ENCODE results near the gene RAB7B.

The RAB7B gene

DNA sequence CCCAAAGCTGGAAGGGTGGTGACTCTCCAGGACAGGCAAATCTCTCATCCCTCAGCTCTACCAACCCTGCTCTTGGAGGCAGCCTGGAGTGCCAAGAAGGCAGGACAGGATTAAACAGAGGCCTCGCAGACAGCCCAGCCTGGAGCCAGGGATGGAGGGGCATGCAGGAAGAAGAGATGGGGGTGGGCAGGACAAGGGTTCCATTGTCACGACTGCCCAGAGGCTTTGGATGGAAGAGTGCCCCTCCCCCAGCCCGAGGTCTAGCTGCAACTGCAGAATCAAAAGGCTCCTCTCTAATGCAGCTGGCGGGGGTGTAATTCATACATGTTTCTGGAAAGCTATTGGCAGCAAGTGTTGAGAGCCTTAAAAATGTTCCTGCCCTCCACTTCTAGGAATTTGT, 8.8 kb downstream of the RAB7B start:
- H3K9me3 ChIP-seq (ENCODE audit: control insufficient read depth, insufficient read depth, low read length): no peaks in the 10 kb centered on the region
- H3K27ac ChIP-seq (ENCODE audit: low read depth, low read length): no peak overlapping the region
- H3K27me3 ChIP-seq (ENCODE audit: control insufficient read depth, insufficient read depth, low read length): peaks cover 13% of the 10 kb centered on the region
- H3K9ac ChIP-seq (ENCODE audit: low read depth, low read length): no peak overlapping the region
- H3K4me1 ChIP-seq (ENCODE audit: control insufficient read depth, insufficient read depth, low read length): peaks cover 15% of the 10 kb centered on the region
- H3K36me3 ChIP-seq (ENCODE audit: control insufficient read depth, insufficient read depth, low read length): no peaks in the 10 kb centered on the region
- no peak overlapping the region for H3K4me3 ChIP-seq (ENCODE audit: low read depth, low read length)

DNA sequence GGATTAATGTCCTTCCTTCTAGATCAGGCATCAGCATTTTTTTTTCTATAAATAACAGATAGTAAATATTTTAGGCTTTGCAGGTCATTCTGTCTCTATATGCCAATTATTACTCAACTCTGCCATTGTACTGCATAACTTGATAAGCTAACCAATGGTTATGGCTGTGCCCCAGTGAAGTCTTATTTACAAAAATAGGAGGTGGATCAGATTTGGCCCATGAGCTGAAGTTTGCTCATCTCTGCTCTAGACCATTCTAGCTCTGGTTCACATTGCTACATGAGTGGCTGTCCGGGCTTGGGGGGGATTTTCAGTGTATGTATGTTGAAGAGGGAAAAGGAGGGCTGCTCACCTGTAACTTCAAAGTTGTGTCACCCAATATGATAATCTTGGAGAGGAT, 10.1 kb downstream of the RAB7B start:
- H3K4me3 ChIP-seq (ENCODE audit: low read depth, low read length): no peak overlapping the region
- H3K27me3 ChIP-seq (ENCODE audit: control insufficient read depth, insufficient read depth, low read length): peaks cover 13% of the 10 kb centered on the region
- H3K9me3 ChIP-seq (ENCODE audit: control insufficient read depth, insufficient read depth, low read length): no peaks in the 10 kb centered on the region
- H3K9ac ChIP-seq (ENCODE audit: low read depth, low read length): no peak overlapping the region
- no peaks in the 10 kb centered on the region for H3K36me3 ChIP-seq (ENCODE audit: control insufficient read depth, insufficient read depth, low read length)
- H3K4me1 ChIP-seq (ENCODE audit: control insufficient read depth, insufficient read depth, low read length): peaks cover 10% of the 10 kb centered on the region; the same call in 1 of the 2 replicates
- H3K27ac ChIP-seq (ENCODE audit: low read depth, low read length): no peak overlapping the region

GRCh38 chr1:205992218-205992882, 10.8 kb downstream of the RAB7B start:
- Histone ChIP-seq H3K4me1 (ENCODE audit: control insufficient read depth, insufficient read depth, low read length) (peaks cover 10% of the 10 kb centered on the region; the same call in 1 of the 2 replicates), H3K9ac (ENCODE audit: low read depth, low read length) (no peak overlapping the region), H3K27me3 (ENCODE audit: control insufficient read depth, insufficient read depth, low read length) (peaks cover 7% of the 10 kb centered on the region), H3K9me3 (ENCODE audit: control insufficient read depth, insufficient read depth, low read length) (no peaks in the 10 kb centered on the region), H3K27ac (ENCODE audit: low read depth, low read length) (no peak overlapping the region), H3K4me3 (ENCODE audit: low read depth, low read length) (no peak overlapping the region), H3K36me3 (ENCODE audit: control insufficient read depth, insufficient read depth, low read length) (no peaks in the 10 kb centered on the region)

DNA sequence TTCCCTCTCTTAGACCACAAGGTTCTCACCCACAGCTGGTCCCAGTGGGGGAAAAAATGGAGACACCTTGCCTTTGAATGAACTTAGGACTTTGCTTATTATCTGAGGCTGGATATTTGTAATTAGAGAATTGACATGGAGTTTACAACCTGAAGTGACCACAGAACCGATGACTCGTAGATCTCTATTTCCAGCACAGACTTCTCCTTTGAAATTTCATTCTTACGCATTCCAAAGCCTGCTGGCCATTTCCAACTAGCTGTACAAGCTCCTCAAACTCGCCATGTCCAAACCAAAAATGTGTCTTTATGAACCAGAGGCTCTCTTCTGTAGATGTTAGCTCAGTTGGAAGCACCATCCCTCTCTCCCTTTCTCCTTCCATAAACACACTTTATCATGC, 12.0 kb downstream of the RAB7B start:
- Histone ChIP-seq H3K4me3 (ENCODE audit: low read depth, low read length) (no peak overlapping the region), H3K27ac (ENCODE audit: low read depth, low read length) (no peak overlapping the region), H3K9me3 (ENCODE audit: control insufficient read depth, insufficient read depth, low read length) (no peaks in the 10 kb centered on the region), H3K4me1 (ENCODE audit: control insufficient read depth, insufficient read depth, low read length) (peaks cover 7% of the 10 kb centered on the region; the same call in 1 of the 2 replicates), H3K36me3 (ENCODE audit: control insufficient read depth, insufficient read depth, low read length) (no peaks in the 10 kb centered on the region), H3K27me3 (ENCODE audit: control insufficient read depth, insufficient read depth, low read length) (no peaks in the 10 kb centered on the region), H3K9ac (ENCODE audit: low read depth, low read length) (no peak overlapping the region)

- no peak overlapping the region for H3K27ac ChIP-seq (ENCODE audit: low read depth, low read length)
Measured at GRCh38 chr1:205990226-205990625, 13.0 kb downstream of the RAB7B start.

DNA sequence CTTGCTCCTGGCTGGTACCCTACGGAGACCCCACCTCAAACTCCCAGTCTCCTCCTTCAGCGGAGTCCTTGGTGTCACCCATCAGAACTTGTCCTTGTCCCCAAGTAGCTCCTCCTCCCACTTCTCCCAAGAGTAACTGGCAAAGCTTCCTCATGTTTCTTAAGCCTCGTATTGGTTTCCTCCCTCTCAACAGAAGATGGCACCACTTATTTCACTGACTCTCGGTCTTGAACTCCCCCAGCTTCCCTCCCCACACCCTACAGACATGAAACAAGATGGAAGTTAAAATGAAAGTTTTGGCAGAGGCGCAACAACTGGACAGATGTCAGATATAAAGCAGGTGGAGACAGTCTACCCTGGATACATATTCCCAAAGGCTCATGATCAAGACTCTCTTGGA, 13.4 kb downstream of the RAB7B start:
- no peaks in the 10 kb centered on the region for H3K27me3 ChIP-seq (ENCODE audit: control insufficient read depth, insufficient read depth, low read length)
- H3K27ac ChIP-seq (ENCODE audit: low read depth, low read length): no peak overlapping the region
- no peak overlapping the region for H3K4me3 ChIP-seq (ENCODE audit: low read depth, low read length)
- 0 out of 2 replicates have a peak, but pooled peaks cover 5% of the 10 kb centered on the region for H3K4me1 ChIP-seq (ENCODE audit: control insufficient read depth, insufficient read depth, low read length)
- no peaks in the 10 kb centered on the region for H3K9me3 ChIP-seq (ENCODE audit: control insufficient read depth, insufficient read depth, low read length)
- H3K9ac ChIP-seq (ENCODE audit: low read depth, low read length): no peak overlapping the region
- H3K36me3 ChIP-seq (ENCODE audit: control insufficient read depth, insufficient read depth, low read length): no peaks in the 10 kb centered on the region

More at GRCh38 chr1:205990226-205990625, 13.0 kb downstream of the RAB7B start:
- Histone ChIP-seq H3K9me3 (ENCODE audit: control insufficient read depth, insufficient read depth, low read length) (no peaks in the 10 kb centered on the region), H3K36me3 (ENCODE audit: control insufficient read depth, insufficient read depth, low read length) (no peaks in the 10 kb centered on the region), H3K4me1 (ENCODE audit: control insufficient read depth, insufficient read depth, low read length) (0 out of 2 replicates have a peak, but pooled peaks cover 5% of the 10 kb centered on the region), H3K4me3 (ENCODE audit: low read depth, low read length) (no peak overlapping the region), H3K9ac (ENCODE audit: low read depth, low read length) (no peak overlapping the region), H3K27me3 (ENCODE audit: control insufficient read depth, insufficient read depth, low read length) (no peaks in the 10 kb centered on the region)

- H3K9me3 ChIP-seq (ENCODE audit: control insufficient read depth, insufficient read depth, low read length): no peaks in the 10 kb centered on the region
- H3K36me3 ChIP-seq (ENCODE audit: control insufficient read depth, insufficient read depth, low read length): no peaks in the 10 kb centered on the region
- no peak overlapping the region for H3K4me3 ChIP-seq (ENCODE audit: low read depth, low read length)
- no peaks in the 10 kb centered on the region for H3K27me3 ChIP-seq (ENCODE audit: control insufficient read depth, insufficient read depth, low read length)
- no peaks in the 10 kb centered on the region for H3K4me1 ChIP-seq (ENCODE audit: control insufficient read depth, insufficient read depth, low read length)
- H3K9ac ChIP-seq (ENCODE audit: low read depth, low read length): no peak overlapping the region
- H3K27ac ChIP-seq (ENCODE audit: low read depth, low read length): no peak overlapping the region
Measured at GRCh38 chr1:205988585-205988995, 14.6 kb downstream of the RAB7B start.

DNA sequence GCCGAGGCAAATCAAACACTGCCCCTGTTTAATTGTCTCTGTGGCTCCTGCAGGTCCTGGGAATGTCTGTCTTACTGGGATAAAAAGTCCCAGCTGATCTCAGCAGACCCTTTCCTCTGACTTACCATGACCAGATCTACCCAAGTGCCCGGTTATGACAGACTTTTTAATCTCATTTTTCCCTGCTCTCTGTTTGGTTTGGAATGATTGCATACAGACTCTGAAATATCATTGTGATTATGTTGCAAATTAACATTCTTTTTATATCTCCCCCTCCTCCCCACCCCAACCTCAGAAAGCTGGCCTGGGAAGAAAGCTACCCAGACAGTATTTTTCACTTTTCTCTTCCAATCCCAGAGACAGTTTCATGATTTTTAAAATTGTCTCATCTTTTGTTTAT, 16.3 kb downstream of the RAB7B start:
- H3K4me1 ChIP-seq (ENCODE audit: control insufficient read depth, insufficient read depth, low read length): no peaks in the 10 kb centered on the region
- H3K36me3 ChIP-seq (ENCODE audit: control insufficient read depth, insufficient read depth, low read length): no peaks in the 10 kb centered on the region
- no peak overlapping the region for H3K4me3 ChIP-seq (ENCODE audit: low read depth, low read length)
- H3K9me3 ChIP-seq (ENCODE audit: control insufficient read depth, insufficient read depth, low read length): no peaks in the 10 kb centered on the region
- no peak overlapping the region for H3K9ac ChIP-seq (ENCODE audit: low read depth, low read length)
- no peaks in the 10 kb centered on the region for H3K27me3 ChIP-seq (ENCODE audit: control insufficient read depth, insufficient read depth, low read length)
- H3K27ac ChIP-seq (ENCODE audit: low read depth, low read length): no peak overlapping the region

GRCh38 chr1:205986292-205986691, 16.9 kb downstream of the RAB7B start:
- Histone ChIP-seq H3K9ac (ENCODE audit: low read depth, low read length) (no peak overlapping the region), H3K4me1 (ENCODE audit: control insufficient read depth, insufficient read depth, low read length) (no peaks in the 10 kb centered on the region), H3K27ac (ENCODE audit: low read depth, low read length) (no peak overlapping the region), H3K36me3 (ENCODE audit: control insufficient read depth, insufficient read depth, low read length) (no peaks in the 10 kb centered on the region), H3K27me3 (ENCODE audit: control insufficient read depth, insufficient read depth, low read length) (no peaks in the 10 kb centered on the region), H3K9me3 (ENCODE audit: control insufficient read depth, insufficient read depth, low read length) (no peaks in the 10 kb centered on the region), H3K4me3 (ENCODE audit: low read depth, low read length) (no peak overlapping the region)

GRCh38 chr1:205985330-205986005, 17.7 kb downstream of the RAB7B start:
- H3K4me1 ChIP-seq (ENCODE audit: control insufficient read depth, insufficient read depth, low read length): no peaks in the 10 kb centered on the region
- no peaks in the 10 kb centered on the region for H3K36me3 ChIP-seq (ENCODE audit: control insufficient read depth, insufficient read depth, low read length)
- H3K4me3 ChIP-seq (ENCODE audit: low read depth, low read length): no peak overlapping the region
- H3K27me3 ChIP-seq (ENCODE audit: control insufficient read depth, insufficient read depth, low read length): no peaks in the 10 kb centered on the region
- H3K9ac ChIP-seq (ENCODE audit: low read depth, low read length): no peak overlapping the region
- no peaks in the 10 kb centered on the region for H3K9me3 ChIP-seq (ENCODE audit: control insufficient read depth, insufficient read depth, low read length)
- H3K27ac ChIP-seq (ENCODE audit: low read depth, low read length): no peak overlapping the region

DNA sequence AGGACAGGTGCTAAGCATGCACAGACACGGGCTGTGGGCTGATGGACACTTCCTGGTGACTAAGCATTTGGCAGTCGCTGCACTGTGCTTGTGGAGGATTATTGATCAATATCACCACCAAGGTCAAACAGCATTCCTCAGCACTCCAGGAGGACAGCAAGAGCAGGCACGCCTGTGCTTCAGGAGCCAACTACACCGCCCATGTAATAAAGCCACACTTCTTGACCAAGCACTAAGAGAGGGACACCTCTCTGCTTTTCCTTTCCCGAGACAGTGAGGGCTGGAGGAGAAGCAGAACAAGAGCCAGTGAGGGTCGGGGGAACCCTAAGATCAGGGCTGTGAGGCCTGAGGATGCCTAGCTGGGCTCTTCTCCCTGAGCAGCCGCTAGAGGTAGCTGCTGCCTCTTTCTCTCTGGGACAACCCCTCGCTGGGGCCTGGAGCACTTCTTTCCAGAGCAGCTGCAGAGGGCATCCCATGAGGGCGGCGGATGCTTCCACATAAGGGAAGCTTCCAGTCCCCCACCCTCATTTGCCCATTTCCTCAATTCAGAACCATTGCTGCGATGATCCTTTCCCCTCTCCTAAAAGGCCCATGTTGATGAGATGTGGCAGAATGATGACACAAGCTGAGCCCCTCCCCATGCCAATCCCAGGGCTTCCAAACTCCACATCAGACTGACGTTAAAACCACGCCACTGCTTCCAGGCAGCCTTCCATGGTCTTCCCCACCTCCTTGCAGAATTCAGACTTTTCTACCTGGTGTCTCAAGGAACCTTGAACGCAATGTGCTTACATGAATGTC, 19.1 kb downstream of the RAB7B start:
- Histone ChIP-seq H3K4me3 (ENCODE audit: low read depth, low read length) (no peak overlapping the region), H3K27ac (ENCODE audit: low read depth, low read length) (no peak overlapping the region), H3K9me3 (ENCODE audit: control insufficient read depth, insufficient read depth, low read length) (no peaks in the 10 kb centered on the region), H3K36me3 (ENCODE audit: control insufficient read depth, insufficient read depth, low read length) (no peaks in the 10 kb centered on the region), H3K9ac (ENCODE audit: low read depth, low read length) (no peak overlapping the region), H3K4me1 (ENCODE audit: control insufficient read depth, insufficient read depth, low read length) (no peaks in the 10 kb centered on the region), H3K27me3 (ENCODE audit: control insufficient read depth, insufficient read depth, low read length) (no peaks in the 10 kb centered on the region)

Data from HUES48 (cell line).